ENCODE results near the gene PLSCR1.

GRCh38 chr3:146491303-146491702 lies 53.1 kb downstream of the PLSCR1 start:
- no peak for TF ChIP-seq CTCF (IDR thresholded peaks at IDR 0.05)
- TF ChIP-seq SIN3A (IDR thresholded peaks at IDR 0.05; ENCODE audit: borderline replicate concordance, insufficient read depth, low read depth, low read length): no peak
- TF ChIP-seq POLR2AphosphoS5 (IDR thresholded peaks at IDR 0.05; ENCODE audit: low read depth, low read length): no peak
